Fibroblast of skin of abdomen (primary cell): Measurements from ENCODE around the gene SDE2. TPM values are rescaled to one million over a fixed set of nuclear protein-coding genes. Genes with fewer than 3 reads are reported as not detected.
"Not testable (repeated sequence)": the region's sequence is repeated elsewhere in the genome, so short reads cannot be mapped to it uniquely, and the experiment has no call there.

Experiments used
- DNase-seq: peaks from one replicate; pipeline ENCODE4 v3.0.0-alpha.2; 2013
- polyA plus RNA-seq, 2 experiments: library from polyadenylated mRNA; unstranded; fragments of 120-200 nt; gene quantifications; one replicate each; pipeline ENCODE4 v1.2.1, GENCODE V29; 2013; ENCODE audit not compliant: insufficient read length in 2 of 2

Gene SDE2
- 11.4 TPM for polyA plus RNA-seq (2013, experiment 1 of 2; ENCODE audit: insufficient read length)
- polyA plus RNA-seq (2013, experiment 2 of 2; ENCODE audit: insufficient read length): 10.9 TPM

- peak; percentile 99 for DNase-seq
Measured at GRCh38 chr1:225999227-225999911, at the start of gene SDE2. Gene SDE2 (minus strand): TSS chr1:225999343. CDS start chr1:225999312, 31 bp downstream.

GRCh38 chr1:226048886-226049285 is 49.7 kb upstream of the SDE2 start:
- no peak for DNase-seq

- peak; percentile 47 for DNase-seq
Measured at GRCh38 chr1:226047495-226047894, 48.4 kb upstream of the SDE2 start.

- DNase-seq: peak; percentile 58
Measured at GRCh38 chr1:226046240-226046639, 47.1 kb upstream of the SDE2 start.

GRCh38 chr1:226044514-226045101 is 45.5 kb upstream of the SDE2 start:
- no peak for DNase-seq

- no peak for DNase-seq
Measured at GRCh38 chr1:226041419-226041818, 42.3 kb upstream of the SDE2 start.

- no peak for DNase-seq
Measured at GRCh38 chr1:226038661-226039060, 39.5 kb upstream of the SDE2 start.

- DNase-seq: no peak
Measured at GRCh38 chr1:226035915-226036314, 36.8 kb upstream of the SDE2 start.

- peak; percentile 90 for DNase-seq
Measured at GRCh38 chr1:226034482-226034881, 35.3 kb upstream of the SDE2 start.

- DNase-seq: no peak
Measured at GRCh38 chr1:226033991-226034390, 34.8 kb upstream of the SDE2 start.

GRCh38 chr1:226033582-226033981 is 34.4 kb upstream of the SDE2 start:
- no peak for DNase-seq

GRCh38 chr1:226029568-226030225 is 30.6 kb upstream of the SDE2 start:
- DNase-seq: no peak

- DNase-seq: no peak
Measured at GRCh38 chr1:226029093-226029496, 30.0 kb upstream of the SDE2 start.

GRCh38 chr1:226027538-226028217 is 28.5 kb upstream of the SDE2 start:
- DNase-seq: no peak

- no peak for DNase-seq
Measured at GRCh38 chr1:226026833-226027232, 27.7 kb upstream of the SDE2 start.

- no peak for DNase-seq
Measured at GRCh38 chr1:226023735-226024134, 24.6 kb upstream of the SDE2 start.

GRCh38 chr1:226021801-226022200 is 22.7 kb upstream of the SDE2 start:
- no peak for DNase-seq

GRCh38 chr1:226021401-226021800 is 22.3 kb upstream of the SDE2 start:
- no peak for DNase-seq

GRCh38 chr1:226019572-226019971 is 20.4 kb upstream of the SDE2 start:
- no peak for DNase-seq

GRCh38 chr1:226017070-226017469 is 17.9 kb upstream of the SDE2 start:
- no peak for DNase-seq

GRCh38 chr1:226009650-226010044 is 10.5 kb upstream of the SDE2 start:
- DNase-seq: no peak

- not testable (repeated sequence) for DNase-seq
Measured at GRCh38 chr1:226007126-226007892, 8.2 kb upstream of the SDE2 start.
